ENCODE data around the gene NUDC. TPM values are rescaled to one million over a fixed set of nuclear protein-coding genes. Genes with fewer than 3 reads are reported as not detected.

The NUDC gene
- total and polyA plus RNA-seq, 10 of the 15 experiments (the other 5 are each of a cell fraction or from before 2014, with no cell fraction given) = 5.5 to 227 (median 67.4) TPM

DNA sequence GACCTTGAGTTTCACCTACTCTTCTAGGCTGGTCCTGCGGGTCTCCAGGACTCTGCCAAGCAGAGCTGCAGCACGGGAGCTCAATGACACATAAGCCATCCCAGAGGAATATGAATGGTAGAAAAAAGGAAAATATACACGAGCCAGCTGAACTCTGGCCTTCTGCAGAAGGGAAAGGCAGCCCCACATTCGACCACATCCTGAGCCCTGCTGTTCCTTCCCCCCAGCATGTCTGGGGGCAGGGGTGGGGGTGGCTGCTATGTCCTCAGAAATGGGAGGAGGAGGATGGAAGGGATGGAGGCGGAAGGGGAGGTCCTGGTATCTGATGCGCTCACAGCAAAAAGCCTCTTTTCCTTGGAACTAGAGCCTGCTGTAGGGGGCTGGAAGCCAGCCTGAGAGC, 50.8 kb downstream of the NUDC start (continued):
- TF ChIP-seq, protein P1, sequence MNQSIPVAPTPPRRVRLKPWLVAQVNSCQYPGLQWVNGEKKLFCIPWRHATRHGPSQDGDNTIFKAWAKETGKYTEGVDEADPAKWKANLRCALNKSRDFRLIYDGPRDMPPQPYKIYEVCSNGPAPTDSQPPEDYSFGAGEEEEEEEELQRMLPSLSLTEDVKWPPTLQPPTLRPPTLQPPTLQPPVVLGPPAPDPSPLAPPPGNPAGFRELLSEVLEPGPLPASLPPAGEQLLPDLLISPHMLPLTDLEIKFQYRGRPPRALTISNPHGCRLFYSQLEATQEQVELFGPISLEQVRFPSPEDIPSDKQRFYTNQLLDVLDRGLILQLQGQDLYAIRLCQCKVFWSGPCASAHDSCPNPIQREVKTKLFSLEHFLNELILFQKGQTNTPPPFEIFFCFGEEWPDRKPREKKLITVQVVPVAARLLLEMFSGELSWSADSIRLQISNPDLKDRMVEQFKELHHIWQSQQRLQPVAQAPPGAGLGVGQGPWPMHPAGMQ (IDR thresholded peaks at IDR 0.05; ENCODE audit: borderline replicate concordance) = no peak
- no peak for TF ChIP-seq TCF12 (IDR thresholded peaks at IDR 0.05; ENCODE audit: low read depth, low read length)
- TF ChIP-seq, protein P2, sequence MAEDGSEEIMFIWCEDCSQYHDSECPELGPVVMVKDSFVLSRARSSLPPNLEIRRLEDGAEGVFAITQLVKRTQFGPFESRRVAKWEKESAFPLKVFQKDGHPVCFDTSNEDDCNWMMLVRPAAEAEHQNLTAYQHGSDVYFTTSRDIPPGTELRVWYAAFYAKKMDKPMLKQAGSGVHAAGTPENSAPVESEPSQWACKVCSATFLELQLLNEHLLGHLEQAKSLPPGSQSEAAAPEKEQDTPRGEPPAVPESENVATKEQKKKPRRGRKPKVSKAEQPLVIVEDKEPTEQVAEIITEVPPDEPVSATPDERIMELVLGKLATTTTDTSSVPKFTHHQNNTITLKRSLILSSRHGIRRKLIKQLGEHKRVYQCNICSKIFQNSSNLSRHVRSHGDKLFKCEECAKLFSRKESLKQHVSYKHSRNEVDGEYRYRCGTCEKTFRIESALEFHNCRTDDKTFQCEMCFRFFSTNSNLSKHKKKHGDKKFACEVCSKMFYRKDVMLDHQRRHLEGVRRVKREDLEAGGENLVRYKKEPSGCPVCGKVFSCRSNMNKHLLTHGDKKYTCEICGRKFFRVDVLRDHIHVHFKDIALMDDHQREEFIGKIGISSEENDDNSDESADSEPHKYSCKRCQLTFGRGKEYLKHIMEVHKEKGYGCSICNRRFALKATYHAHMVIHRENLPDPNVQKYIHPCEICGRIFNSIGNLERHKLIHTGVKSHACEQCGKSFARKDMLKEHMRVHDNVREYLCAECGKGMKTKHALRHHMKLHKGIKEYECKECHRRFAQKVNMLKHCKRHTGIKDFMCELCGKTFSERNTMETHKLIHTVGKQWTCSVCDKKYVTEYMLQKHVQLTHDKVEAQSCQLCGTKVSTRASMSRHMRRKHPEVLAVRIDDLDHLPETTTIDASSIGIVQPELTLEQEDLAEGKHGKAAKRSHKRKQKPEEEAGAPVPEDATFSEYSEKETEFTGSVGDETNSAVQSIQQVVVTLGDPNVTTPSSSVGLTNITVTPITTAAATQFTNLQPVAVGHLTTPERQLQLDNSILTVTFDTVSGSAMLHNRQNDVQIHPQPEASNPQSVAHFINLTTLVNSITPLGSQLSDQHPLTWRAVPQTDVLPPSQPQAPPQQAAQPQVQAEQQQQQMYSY (CRISPR knock-in tag; IDR thresholded peaks at IDR 0.05) = no peak

DNA sequence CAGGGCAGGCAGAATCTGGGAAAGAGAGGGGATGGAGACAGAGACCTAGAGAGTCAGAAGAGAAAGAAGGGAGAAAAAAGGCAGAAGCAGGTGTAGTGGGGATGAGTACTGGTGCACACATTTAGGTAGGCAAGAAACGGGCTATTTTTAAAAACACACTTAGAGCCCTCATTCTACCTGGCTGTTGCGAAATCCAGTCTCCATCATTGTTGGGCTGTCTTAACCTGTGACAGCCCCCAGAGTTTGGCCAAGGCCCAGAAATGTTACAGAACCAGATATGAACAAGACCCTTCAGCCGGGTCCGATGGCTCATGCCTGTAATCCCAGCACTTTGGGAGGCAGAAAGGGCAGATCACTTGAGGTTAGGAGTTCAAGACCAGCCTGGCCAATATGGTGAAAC, 51.3 kb downstream of the NUDC start:
- no peak overlapping the region for H3K4me3 ChIP-seq
- no peaks in the 10 kb centered on the region for H3K4me1 ChIP-seq (ENCODE audit: control insufficient read depth, insufficient read depth, low read length)
- no peaks in the 10 kb centered on the region; a peak in 2 of 4 replicates for H3K27me3 ChIP-seq (replicated peaks in 1 of 2; ENCODE audit: control insufficient read depth in 2 of 2, insufficient read depth in 2 of 2, low read length in 1 of 2)
- 54% methylated on average over 4 of the region's 4 CpGs for WGBS (ENCODE audit: insufficient coverage, insufficient replicate concordance, low lambda C conversion rate, missing lambda C conversion rate)
- no peaks in the 10 kb centered on the region for H3K36me3 ChIP-seq (ENCODE audit: control insufficient read depth in 2 of 2, insufficient read depth in 2 of 2, low read length in 1 of 2)
- no peak overlapping the region for H2AFZ ChIP-seq (ENCODE audit: control insufficient read depth, low read depth, low read length)
- no peak overlapping the region for H3K4me2 ChIP-seq (ENCODE audit: control insufficient read depth, insufficient read depth)
- no TSS peak for BruUV-seq (replicated peaks)
- intact Hi-C loops (cut with micrococcal nuclease; ENCODE audit: unreplicated experiment) (no loop called here), in situ Hi-C loops (cut with MboI) (no loop called here)
- DNase-seq (ENCODE audit: low read depth, low spot score) (no peak), ATAC-seq (no peak), FAIRE-seq (no peak)
- H3K9ac ChIP-seq (ENCODE audit: control insufficient read depth, insufficient read depth, low read length) = no peak overlapping the region
- TF ChIP-seq SUPT20H (IDR thresholded peaks at IDR 0.05; ENCODE audit: borderline replicate concordance, control insufficient read depth, low read depth, low read length) = no peak
- CTCF ChIA-PET = no interaction called here
- RAD21 ChIA-PET (ENCODE audit: unreplicated experiment) = no interaction called here
- H3K79me2 ChIP-seq (ENCODE audit: control insufficient read depth, insufficient read depth, low read length) = no peaks in the 10 kb centered on the region
- H3K27ac ChIP-seq (ENCODE audit: control insufficient read depth, insufficient read depth) = no peak overlapping the region
- no peaks in the 10 kb centered on the region for H4K20me1 ChIP-seq (ENCODE audit: control insufficient read depth, insufficient read depth)
- SMC1A ChIA-PET (ENCODE audit: uncharacterized antibody, unreplicated experiment) = no interaction called here
- no peaks in the 10 kb centered on the region for H3K9me3 ChIP-seq (replicated peaks; ENCODE audit: control insufficient read depth, insufficient read depth, low read length)
- POLR2A ChIA-PET = no interaction called here

Measured in GM12878 (cell line).